Upper lobe of left lung (tissue), 4 donors: ENCODE measurements around the gene PI4K2A.

ENCODE experiments used
- POLR2A ChIP-seq, 4 donors: fragments of 450-650 bp; IDR thresholded peaks; one replicate each; pipeline ENCODE4 v1.5.1; 2016 to 2017; ENCODE audit warnings: antibody characterized with exemption in 4 of 4, mild to moderate bottlenecking in 2 of 4
- POLR2AphosphoS5 ChIP-seq, 2 donors: sonication (generic); formaldehyde crosslinking; IDR thresholded peaks; one replicate each; pipeline ENCODE4 v1.5.1; 2017; ENCODE audit warnings: antibody characterized with exemption in 2 of 2
- TF ChIP-seq, protein P1 (sequence below), 6 experiments: fragments of 450-650 bp in 4 of 6; fragments of 200-600 bp in 2 of 6; sonication (generic) in 2 of 6; IDR thresholded peaks; one replicate each; pipeline ENCODE4 v1.5.1; 2016 to 2019; ENCODE audit warnings: antibody characterized with exemption in 6 of 6

GRCh38 chr10:97718178-97718577 lies 77.7 kb downstream of the PI4K2A start:
- TF ChIP-seq POLR2A (IDR thresholded peaks at IDR 0.05) (no peak), POLR2AphosphoS5 (IDR thresholded peaks at IDR 0.05) (no peak)
- TF ChIP-seq, protein P1, sequence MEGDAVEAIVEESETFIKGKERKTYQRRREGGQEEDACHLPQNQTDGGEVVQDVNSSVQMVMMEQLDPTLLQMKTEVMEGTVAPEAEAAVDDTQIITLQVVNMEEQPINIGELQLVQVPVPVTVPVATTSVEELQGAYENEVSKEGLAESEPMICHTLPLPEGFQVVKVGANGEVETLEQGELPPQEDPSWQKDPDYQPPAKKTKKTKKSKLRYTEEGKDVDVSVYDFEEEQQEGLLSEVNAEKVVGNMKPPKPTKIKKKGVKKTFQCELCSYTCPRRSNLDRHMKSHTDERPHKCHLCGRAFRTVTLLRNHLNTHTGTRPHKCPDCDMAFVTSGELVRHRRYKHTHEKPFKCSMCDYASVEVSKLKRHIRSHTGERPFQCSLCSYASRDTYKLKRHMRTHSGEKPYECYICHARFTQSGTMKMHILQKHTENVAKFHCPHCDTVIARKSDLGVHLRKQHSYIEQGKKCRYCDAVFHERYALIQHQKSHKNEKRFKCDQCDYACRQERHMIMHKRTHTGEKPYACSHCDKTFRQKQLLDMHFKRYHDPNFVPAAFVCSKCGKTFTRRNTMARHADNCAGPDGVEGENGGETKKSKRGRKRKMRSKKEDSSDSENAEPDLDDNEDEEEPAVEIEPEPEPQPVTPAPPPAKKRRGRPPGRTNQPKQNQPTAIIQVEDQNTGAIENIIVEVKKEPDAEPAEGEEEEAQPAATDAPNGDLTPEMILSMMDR (IDR thresholded peaks at IDR 0.05), result no peak
